GM12875 (cell line): ENCODE results near the gene JDP2.

Experiments used
- H3K4me3 ChIP-seq: one replicate; pipeline ENCODE4 v1.5.1; 2011; ENCODE audit warnings: low read depth, low read length, control low read depth
- CTCF ChIP-seq: IDR thresholded peaks from 2 replicates; pipeline ENCODE4 v1.5.1; 2011; ENCODE audit warnings: low read depth, mild to moderate bottlenecking, control low read depth, inconsistent platforms, low read length, moderate library complexity, borderline replicate concordance; ENCODE audit not compliant: insufficient read depth

Gene JDP2

GRCh38 chr14:75459791-75460190 is 32.0 kb downstream of the JDP2 start:
- no peak overlapping the region for H3K4me3 ChIP-seq
- no peak for TF ChIP-seq CTCF

GRCh38 chr14:75460394-75460793 is 32.6 kb downstream of the JDP2 start:
- no peak overlapping the region for H3K4me3 ChIP-seq
- no peak for TF ChIP-seq CTCF

- TF ChIP-seq CTCF: no peak
- H3K4me3 ChIP-seq: no peak overlapping the region
Measured at GRCh38 chr14:75461303-75461702, 33.5 kb downstream of the JDP2 start.

GRCh38 chr14:75461755-75462349 is 34.0 kb downstream of the JDP2 start:
- H3K4me3 ChIP-seq: no peak overlapping the region
- TF ChIP-seq CTCF: no peak

- H3K4me3 ChIP-seq: no peak overlapping the region
- TF ChIP-seq CTCF: no peak
Measured at GRCh38 chr14:75464626-75465025, 36.8 kb downstream of the JDP2 start.

GRCh38 chr14:75467763-75468162 is 39.9 kb downstream of the JDP2 start:
- no peak overlapping the region for H3K4me3 ChIP-seq
- no peak for TF ChIP-seq CTCF

GRCh38 chr14:75469164-75469563 is 41.3 kb downstream of the JDP2 start:
- TF ChIP-seq CTCF: no peak
- no peak overlapping the region for H3K4me3 ChIP-seq
